HepG2 (cell line): ENCODE measurements around the gene HOXA9. TPM values are rescaled to one million over a fixed set of nuclear protein-coding genes. Genes with fewer than 3 reads are reported as not detected.

Experiments used
- ATAC-seq: fragments of 200-7000 bp; cut with Tn5 transposase; 3 replicates; pipeline ENCODE4 v1.9.1; 2020; ENCODE audit warnings: mild to moderate bottlenecking, moderate library complexity
- BruUV-seq: library from RNA; stranded (reverse); fragments of 400-500 nt; replicated peaks from 2 replicates; lab custom pipeline; 2021; lab: Mats Ljungman, UMichigan
- CTCF ChIA-PET: fragments of 300-600 bp; formaldehyde crosslinking; extraction: SDS; loops from one replicate; lab custom pipeline; 2021; ENCODE audit warnings: low total read pairs, inconsistent platforms, low intra/inter-chr PET ratio; lab: Yijun Ruan, JAX
- POLR2A ChIA-PET: fragments of 350-600 bp; sonication (Branson Sonifier 250); formaldehyde crosslinking; loops from one replicate; lab custom pipeline; 2020; ENCODE audit warnings: antibody characterized with exemption, inconsistent platforms; lab: Yijun Ruan, JAX
- DNase-seq: peaks from one replicate; pipeline ENCODE4 v3.0.0-alpha.2; 2015; ENCODE audit warnings: low spot score
- FAIRE-seq: peaks from 3 replicates; lab custom pipeline; 2011; peaks lifted over from hg19 to GRCh38; lab: Jason Lieb, UNC
- H2AFZ ChIP-seq: one replicate; pipeline ENCODE4 v1.6.1; 2011; ENCODE audit warnings: low read length, inconsistent platforms
- H3K27ac ChIP-seq: fragments of 300-600 bp; 3 replicates; pipeline ENCODE4 v1.8.0; 2011; ENCODE audit warnings: mixed run types, mild to moderate bottlenecking, mixed read lengths, low read length, inconsistent platforms; ENCODE audit not compliant: insufficient read depth; ENCODE audit errors: extremely low read length
- H3K27me3 ChIP-seq, 2 experiments: fragments of 200-600 bp in 1 of 2; 2 replicates in 1 of 2; 3 replicates in 1 of 2; pipeline versions ENCODE4 v1.6.0 to v1.8.0; 2011; ENCODE audit warnings: low read length in 2 of 2, mild to moderate bottlenecking in 2 of 2, moderate library complexity in 2 of 2, inconsistent platforms in 1 of 2; ENCODE audit not compliant: insufficient read depth in 2 of 2, control insufficient read depth in 1 of 2
- H3K36me3 ChIP-seq, 2 experiments: fragments of 200-600 bp in 1 of 2; replicated peaks in 1 of 2; 2 replicates in 1 of 2; 3 replicates in 1 of 2; pipeline versions ENCODE4 v1.5.1 to v1.8.0; 2011; ENCODE audit warnings: low read length in 2 of 2, inconsistent platforms in 1 of 2; ENCODE audit not compliant: insufficient read depth in 2 of 2, control insufficient read depth in 1 of 2
- H3K4me1 ChIP-seq: 2 replicates; pipeline ENCODE4 v1.5.1; 2012; ENCODE audit warnings: low read length, inconsistent platforms; ENCODE audit not compliant: insufficient read depth
- H3K4me2 ChIP-seq: 2 replicates; pipeline ENCODE4 v1.6.0; 2011; ENCODE audit warnings: low read depth, low read length, inconsistent platforms
- H3K4me3 ChIP-seq, 3 experiments: fragments of 200-600 bp in 1 of 3; sonication (generic), shearing (Covaris generic) in 1 of 3; replicated peaks in 1 of 3; 2 replicates each; pipeline ENCODE4 v1.5.1; 2011 to 2016; ENCODE audit warnings: low read length in 3 of 3, inconsistent platforms in 2 of 3, low read depth in 2 of 3, mild to moderate bottlenecking in 2 of 3, control low read depth in 1 of 3, mixed read lengths in 1 of 3; ENCODE audit not compliant: insufficient read depth in 1 of 3
- H3K79me2 ChIP-seq: one replicate; pipeline ENCODE4 v1.6.1; 2011; ENCODE audit warnings: low read length, inconsistent platforms; ENCODE audit not compliant: insufficient read depth
- H3K9ac ChIP-seq: 2 replicates; pipeline ENCODE4 v1.6.0; 2011; ENCODE audit warnings: mild to moderate bottlenecking, low read depth, low read length, inconsistent platforms; ENCODE audit not compliant: insufficient read depth
- H3K9me3 ChIP-seq: 2 replicates; pipeline ENCODE4 v1.5.1; 2012; ENCODE audit warnings: mild to moderate bottlenecking, low read length
- H4K20me1 ChIP-seq: 2 replicates; pipeline ENCODE4 v1.6.0; 2011; ENCODE audit warnings: inconsistent platforms, mild to moderate bottlenecking, low read length, moderate library complexity; ENCODE audit not compliant: insufficient read depth
- CC2D1A ChIP-seq: sonication (generic); formaldehyde crosslinking; IDR thresholded peaks from 2 replicates; pipeline ENCODE4 v1.8.1; 2023; ENCODE audit warnings: mild to moderate bottlenecking, missing genetic modification reagents
- FOSL1 ChIP-seq: sonication (generic); formaldehyde crosslinking; IDR thresholded peaks from 2 replicates; pipeline ENCODE4 v1.9.0; 2021; ENCODE audit warnings: missing genetic modification reagents, borderline replicate concordance
- FOXC1 ChIP-seq: sonication (generic); formaldehyde crosslinking; IDR thresholded peaks from 2 replicates; pipeline ENCODE4 v1.8.0; 2022; ENCODE audit warnings: mild to moderate bottlenecking, missing genetic modification reagents, borderline replicate concordance
- HNRNPLL ChIP-seq: fragments of 200-400 bp; formaldehyde crosslinking; IDR thresholded peaks from 2 replicates; pipeline ENCODE4 v1.6.1; 2017; ENCODE audit warnings: mild to moderate bottlenecking, low read depth, low read length; ENCODE audit not compliant: poor library complexity, severe bottlenecking
- KDM5A ChIP-seq: fragments of 200-600 bp; sonication (generic); IDR thresholded peaks from 2 replicates; pipeline ENCODE4 v1.7.0; 2018; ENCODE audit warnings: antibody characterized with exemption, mild to moderate bottlenecking, low read length, borderline replicate concordance
- KLF9 ChIP-seq: IDR thresholded peaks from 2 replicates; pipeline ENCODE4 v1.6.1; 2016; ENCODE audit warnings: low read depth
- MYC ChIP-seq: sonication (generic); formaldehyde crosslinking; IDR thresholded peaks from 2 replicates; pipeline ENCODE4 v1.9.0; 2021; ENCODE audit warnings: missing genetic modification reagents, borderline replicate concordance
- REL ChIP-seq: sonication (generic); formaldehyde crosslinking; conservative IDR thresholded peaks from 2 replicates; pipeline ENCODE4 v1.8.0; 2022; ENCODE audit warnings: mild to moderate bottlenecking, missing genetic modification reagents, moderate library complexity
- SPEN ChIP-seq: sonication (generic); formaldehyde crosslinking; IDR thresholded peaks from 2 replicates; pipeline ENCODE4 v1.5.1; 2020; ENCODE audit warnings: low read depth, mild to moderate bottlenecking, missing genetic modification reagents
- SRF ChIP-seq: IDR thresholded peaks from 2 replicates; pipeline ENCODE4 v1.6.1; 2011; ENCODE audit warnings: mild to moderate bottlenecking, low read depth, low read length, moderate library complexity
- STAG1 ChIP-seq: sonication (generic); formaldehyde crosslinking; IDR thresholded peaks from 2 replicates; pipeline ENCODE4 v1.4.0; 2020; ENCODE audit warnings: missing genetic modification reagents
- ZNF121 ChIP-seq: sonication (generic); formaldehyde crosslinking; IDR thresholded peaks from 2 replicates; pipeline ENCODE4 v1.5.0; 2020; ENCODE audit warnings: mild to moderate bottlenecking, missing genetic modification reagents
- ZNF44 ChIP-seq: sonication (generic); formaldehyde crosslinking; IDR thresholded peaks from 2 replicates; pipeline ENCODE4 v1.5.1; 2020; ENCODE audit warnings: mild to moderate bottlenecking, missing genetic modification reagents
- ZNF547 ChIP-seq: sonication (generic); formaldehyde crosslinking; IDR thresholded peaks from 2 replicates; pipeline ENCODE4 v1.5.1; 2020; ENCODE audit warnings: mild to moderate bottlenecking, missing genetic modification reagents
- ZNF564 ChIP-seq: sonication (generic); formaldehyde crosslinking; IDR thresholded peaks from 2 replicates; pipeline ENCODE4 v1.8.1; 2023; ENCODE audit warnings: mild to moderate bottlenecking, missing genetic modification reagents
- ZNF674 ChIP-seq: sonication (generic); formaldehyde crosslinking; IDR thresholded peaks from 2 replicates; pipeline ENCODE4 v1.5.0; 2020; ENCODE audit warnings: low read depth, mild to moderate bottlenecking, missing genetic modification reagents
- ZNF747 ChIP-seq: sonication (generic); formaldehyde crosslinking; IDR thresholded peaks from 2 replicates; pipeline ENCODE4 v1.8.1; 2023; ENCODE audit warnings: missing genetic modification reagents, mild to moderate bottlenecking, borderline replicate concordance
- WGBS: methylation state at CpG from one replicate; pipeline ENCODE4 v1.1.6; 2017; ENCODE audit warnings: low lambda C conversion rate; 5-methylcytosine and 5-hydroxymethylcytosine counted together
- in situ Hi-C: cut with HindIII; loops from 2 replicates; pipeline ENCODE4 v1.10.0; 2017; ENCODE audit warnings: low pct_unique_long_range_greater_than_20kb; ENCODE audit not compliant: extremely low pct_ligation_motif_present
- intact Hi-C: fragments of 100-400 bp; cut with micrococcal nuclease; formaldehyde crosslinking; loops from one replicate; pipeline ENCODE4 v1.10.0; 2022; ENCODE audit not compliant: unreplicated experiment
- polyA plus RNA-seq, 8 experiments: library from polyadenylated mRNA; depleted of rRNA in 3 of 8; stranded (reverse) in 7 of 8; unstranded in 1 of 8; fragments of >200 nt; fragmentation: Illumina TruSeq in 4 of 8; extraction: Trizol in 4 of 8; gene quantifications; 2 replicates each; pipeline versions ENCODE4 v1.2.1 to v1.2.3, GENCODE V29; 2011 to 2016; ENCODE audit warnings: low read depth in 4 of 8, missing spikeins in 1 of 8, mixed read lengths in 1 of 8; ENCODE audit not compliant: insufficient read depth in 1 of 8
- total RNA-seq, 5 experiments: library from RNA; depleted of rRNA; stranded (reverse); fragments of >200 nt; fragmentation: Illumina TruSeq; extraction: Trizol; gene quantifications; 2 replicates each; pipeline ENCODE4 v1.2.3, GENCODE V29; 2016; ENCODE audit warnings: low read depth in 1 of 5
- TF ChIP-seq, protein P1 (sequence below): sonication (generic); formaldehyde crosslinking; IDR thresholded peaks from 2 replicates; pipeline ENCODE4 v1.5.0; 2020; ENCODE audit warnings: missing genetic modification reagents
- TF ChIP-seq, protein P2 (sequence below): sonication (generic); formaldehyde crosslinking; IDR thresholded peaks from 2 replicates; pipeline ENCODE4 v1.8.1; 2023; ENCODE audit warnings: mild to moderate bottlenecking, moderate library complexity, missing genetic modification reagents

HOXA9 gene
- total and polyA plus RNA-seq, 2 of the 13 experiments (the other 11 are each of a cell fraction or from before 2014, with no cell fraction given) = not detected

DNA sequence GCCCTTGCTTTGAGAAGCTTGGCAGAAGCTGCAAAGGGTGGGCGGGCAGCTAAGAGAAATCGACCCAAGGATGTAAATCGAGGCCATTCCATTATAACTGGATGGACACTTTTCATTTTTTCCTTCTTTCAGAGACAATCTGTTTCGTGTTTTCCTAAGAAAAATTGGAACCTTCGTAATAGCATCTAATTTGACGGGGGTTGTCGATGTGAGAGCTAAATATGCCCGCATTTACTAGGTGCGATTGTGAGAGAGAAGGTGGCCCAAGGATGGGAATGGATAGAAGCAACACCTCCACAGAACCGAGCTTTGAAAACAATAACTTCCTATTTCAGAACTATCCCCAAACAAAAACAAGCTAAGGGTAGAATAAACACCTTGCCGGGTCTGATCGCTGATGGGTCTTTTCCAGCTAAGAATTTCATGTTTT, 33.9 kb downstream of the HOXA9 start (continued):
- TF ChIP-seq, protein P1, sequence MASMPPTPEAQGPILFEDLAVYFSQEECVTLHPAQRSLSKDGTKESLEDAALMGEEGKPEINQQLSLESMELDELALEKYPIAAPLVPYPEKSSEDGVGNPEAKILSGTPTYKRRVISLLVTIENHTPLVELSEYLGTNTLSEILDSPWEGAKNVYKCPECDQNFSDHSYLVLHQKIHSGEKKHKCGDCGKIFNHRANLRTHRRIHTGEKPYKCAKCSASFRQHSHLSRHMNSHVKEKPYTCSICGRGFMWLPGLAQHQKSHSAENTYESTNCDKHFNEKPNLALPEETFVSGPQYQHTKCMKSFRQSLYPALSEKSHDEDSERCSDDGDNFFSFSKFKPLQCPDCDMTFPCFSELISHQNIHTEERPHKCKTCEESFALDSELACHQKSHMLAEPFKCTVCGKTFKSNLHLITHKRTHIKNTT (CRISPR knock-in tag) = no peak
- TF ChIP-seq FOXC1 = no peak

DNA sequence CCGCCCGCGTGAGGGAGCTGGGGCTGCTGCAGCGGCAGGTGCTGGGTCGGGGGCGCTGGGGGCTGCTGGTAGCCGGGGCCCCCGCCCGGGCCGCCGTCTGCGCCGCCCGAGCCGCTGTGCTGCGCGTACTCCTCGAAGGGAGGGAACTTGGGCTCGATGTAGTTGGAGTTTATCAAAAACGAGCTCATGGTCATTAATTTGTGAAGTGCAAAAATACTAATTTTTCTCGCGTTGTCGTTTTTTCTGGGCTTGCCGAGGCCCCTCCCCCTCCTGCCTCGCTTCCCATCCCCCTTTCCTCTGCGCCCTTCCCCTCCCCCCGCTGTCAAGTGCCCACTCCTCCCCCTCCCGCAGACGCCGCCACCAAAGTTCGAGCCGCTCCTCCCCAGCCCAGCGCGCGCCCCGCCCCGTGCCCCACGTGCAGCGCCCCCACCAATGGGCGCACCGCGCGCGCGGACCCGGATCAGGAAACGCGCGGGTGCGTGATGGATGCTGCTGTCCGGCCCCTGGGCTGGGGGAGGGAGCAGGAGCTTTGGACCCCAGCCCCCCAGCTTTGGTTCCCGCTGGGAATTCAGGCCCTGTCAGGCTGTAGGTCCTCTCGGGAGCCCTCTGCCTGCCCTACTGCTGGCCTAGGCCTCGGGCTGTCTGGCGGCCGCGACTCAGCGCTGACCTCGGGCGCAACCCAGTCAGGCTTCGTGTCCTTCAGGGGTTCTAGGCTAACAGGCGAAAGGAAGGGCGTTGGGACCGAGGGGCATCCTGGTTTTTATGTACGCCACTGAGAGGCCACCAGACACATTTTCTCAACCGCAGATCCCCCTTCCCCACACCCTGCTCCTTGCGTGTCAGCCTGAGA, 34.6 kb downstream of the HOXA9 start, which contains the start of gene HOXA4:
Gene HOXA4, minus strand, starts transcription at position 218 of the 850 bp plus-strand sequence. Its CDS starts 24 bp downstream, at position 194.
- Histone ChIP-seq H3K9me3 (no peaks in the 10 kb centered on the region), H3K27me3 (no peaks in the 10 kb centered on the region), H3K79me2 (no peaks in the 10 kb centered on the region), H3K4me3 (peak within 1 kb of the TSS; percentile 62 to 88 (median 69)), H2AFZ (no peak within 1 kb of the TSS), H3K9ac (peak within 1 kb of the TSS; percentile 82), H3K36me3 (no peaks in the 10 kb centered on the region), H3K4me1 (peaks cover 90% of the 10 kb centered on the region), H3K27ac (peak within 1 kb of the TSS; percentile 78), H4K20me1 (no peaks in the 10 kb centered on the region), H3K4me2 (peak within 1 kb of the TSS; percentile 91)
- BruUV-seq = no TSS peak
- no peak for FAIRE-seq
- CTCF ChIA-PET = interaction anchor here (1.3 kb wide), 1 partner anchor 444 kb away, joined by 3 read pairs; no protein-coding TSS in a partner anchor
- WGBS = 3% methylated on average over 23 of the region's 67 CpGs
- intact Hi-C loops (loop anchor here (1.0 to 5.0 kb wide), 2 partner anchors 8 to 163 kb away; no protein-coding TSS in a partner anchor), in situ Hi-C loops (no loop called here)
- POLR2A ChIA-PET = interaction anchor here (0.8 to 5.0 kb wide), 16 partner anchors 10 to 782 kb away, joined by 3 to 118 read pairs (median 4); partner anchors contain the start of genes HOXA1, HOXA3, HOXA5 and SKAP2
- ATAC-seq = peak; percentile 89
- peak; percentile 77 for DNase-seq
- peak; percentile 83; the same call in 1 of the 2 replicates for TF ChIP-seq ZNF747
- peak; percentile 49 for TF ChIP-seq HNRNPLL
- TF ChIP-seq KDM5A = peak; percentile 54; the same call in 1 of the 2 replicates
- TF ChIP-seq ZNF44 (CRISPR knock-in tag) = no peak
- no peak for TF ChIP-seq KLF9 (CRISPR knock-in tag)
- no peak for TF ChIP-seq ZNF121 (CRISPR knock-in tag)
- 0 out of 2 replicates have a peak, but pooled peaks have one; percentile 60 for TF ChIP-seq ZNF674
- peak; percentile 71; the same call in 1 of the 2 replicates for TF ChIP-seq MYC
- TF ChIP-seq STAG1 = no peak
- no peak for TF ChIP-seq CC2D1A (CRISPR knock-in tag)
- no peak; the same call in 1 of the 2 replicates for TF ChIP-seq ZNF564 (CRISPR knock-in tag)
- no peak for TF ChIP-seq SRF
- TF ChIP-seq, protein P2, sequence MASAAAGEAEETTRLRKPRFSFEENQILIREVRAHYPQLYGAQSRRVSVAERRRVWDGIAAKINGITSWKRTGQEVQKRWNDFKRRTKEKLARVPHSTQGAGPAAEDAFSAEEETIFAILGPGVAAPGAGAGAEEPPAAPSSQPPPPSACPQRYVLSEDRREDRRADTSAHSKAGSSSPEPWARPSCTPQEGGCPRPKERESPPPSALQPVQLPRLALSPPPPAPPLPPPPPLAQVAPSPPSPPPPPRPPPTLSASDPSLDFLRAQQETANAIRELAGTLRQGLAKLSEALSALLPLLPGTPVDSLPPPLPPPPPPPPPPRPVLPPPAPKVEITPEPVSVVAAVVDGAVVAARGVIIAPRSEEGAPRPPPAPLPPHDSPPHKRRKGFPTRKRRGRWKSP (CRISPR knock-in tag) = peak; percentile 87
- no peak for TF ChIP-seq REL (CRISPR knock-in tag)
- TF ChIP-seq SPEN (CRISPR knock-in tag) = peak; percentile 74
- peak; percentile 84 for TF ChIP-seq ZNF547 (CRISPR knock-in tag)
- no peak for TF ChIP-seq FOSL1 (CRISPR knock-in tag)
